Keratinocyte (primary cell): ENCODE results near the gene ZBTB26. TPM values are rescaled to one million over a fixed set of nuclear protein-coding genes. Genes with fewer than 3 reads are reported as not detected.

Source experiments
- DNase-seq: peaks from one replicate; pipeline ENCODE4 v3.0.0-alpha.2; 2011; ENCODE audit warnings: low read depth, missing footprints, low spot score
- FAIRE-seq: peaks from 2 replicates; lab custom pipeline; 2011; peaks lifted over from hg19 to GRCh38; lab: Jason Lieb, UNC
- H2AFZ ChIP-seq: 2 replicates; pipeline ENCODE4 v1.6.0; 2012; ENCODE audit warnings: low read length, control low read depth, inconsistent platforms; ENCODE audit not compliant: control insufficient read depth
- H3K27ac ChIP-seq: 2 replicates; pipeline ENCODE4 v1.5.1; 2011; ENCODE audit warnings: low read length; ENCODE audit not compliant: control insufficient read depth, insufficient read depth
- H3K27me3 ChIP-seq: 3 replicates; pipeline ENCODE4 v1.6.0; 2011; ENCODE audit warnings: low read length; ENCODE audit not compliant: control insufficient read depth, insufficient read depth; ENCODE audit errors: extremely low read depth
- H3K36me3 ChIP-seq, 2 experiments: 2 replicates in 1 of 2; 3 replicates in 1 of 2; pipeline ENCODE4 v1.5.1; 2011; ENCODE audit warnings: low read length in 2 of 2, mild to moderate bottlenecking in 1 of 2; ENCODE audit not compliant: control insufficient read depth in 2 of 2, insufficient read depth in 2 of 2; ENCODE audit errors: extremely low read depth in 1 of 2
- H3K4me1 ChIP-seq: 3 replicates; pipeline ENCODE4 v1.5.1; 2011; ENCODE audit warnings: low read length; ENCODE audit not compliant: control insufficient read depth, insufficient read depth; ENCODE audit errors: extremely low read depth
- H3K4me2 ChIP-seq: 3 replicates; pipeline ENCODE4 v1.6.0; 2011; ENCODE audit warnings: low read depth, low read length; ENCODE audit not compliant: control insufficient read depth, insufficient read depth; ENCODE audit errors: extremely low read depth
- H3K4me3 ChIP-seq, 3 experiments: fragments of 200-600 bp in 1 of 3; sonication (generic) in 1 of 3; 2 replicates in 2 of 3; 3 replicates in 1 of 3; pipeline ENCODE4 v1.5.1; 2011 to 2016; ENCODE audit warnings: low read length in 3 of 3, mild to moderate bottlenecking in 3 of 3, control low read depth in 2 of 3, inconsistent platforms in 1 of 3, low read depth in 1 of 3, mixed read lengths in 1 of 3, mixed run types in 1 of 3, moderate library complexity in 1 of 3; ENCODE audit not compliant: control insufficient read depth in 2 of 3, insufficient read depth in 2 of 3; ENCODE audit errors: extremely low read depth in 1 of 3
- H3K79me2 ChIP-seq: 2 replicates; pipeline ENCODE4 v1.6.0; 2012; ENCODE audit warnings: low read length; ENCODE audit not compliant: control insufficient read depth, insufficient read depth
- H3K9ac ChIP-seq: 3 replicates; pipeline ENCODE4 v1.6.0; 2011; ENCODE audit warnings: low read length; ENCODE audit not compliant: control insufficient read depth, insufficient read depth; ENCODE audit errors: extremely low read depth
- H3K9me1 ChIP-seq: 3 replicates; pipeline ENCODE4 v1.6.0; 2011; ENCODE audit warnings: low read length; ENCODE audit not compliant: control insufficient read depth, insufficient read depth; ENCODE audit errors: extremely low read depth
- H3K9me3 ChIP-seq: 2 replicates; pipeline ENCODE4 v1.5.1; 2012; ENCODE audit warnings: low read depth, low read length; ENCODE audit not compliant: control insufficient read depth
- H4K20me1 ChIP-seq: 3 replicates; pipeline ENCODE4 v1.6.0; 2011; ENCODE audit warnings: low read length; ENCODE audit not compliant: control insufficient read depth, insufficient read depth; ENCODE audit errors: extremely low read depth
- EZH2 ChIP-seq: IDR thresholded peaks from one replicate; pipeline ENCODE4 v1.6.1; 2012; ENCODE audit warnings: inconsistent platforms, mild to moderate bottlenecking, low read length, moderate library complexity
- dilution Hi-C: fragments of 300-500 bp; cut with MboI; formaldehyde crosslinking; loops from one replicate; pipeline ENCODE4 v1.7.0; 2020; ENCODE audit warnings: low sequenced_read_pairs; ENCODE audit not compliant: extremely low pct_ligation_motif_present
- polyA plus RNA-seq, 5 experiments: library from polyadenylated mRNA; depleted of rRNA in 3 of 5; stranded (reverse) in 3 of 5; stranded (forward) in 1 of 5; unstranded in 1 of 5; fragments of >200 nt; gene quantifications; 1 replicate in 1 of 5; 2 replicates in 3 of 5; 3 replicates in 1 of 5; pipeline versions ENCODE4 v1.2.1 to v1.2.3, GENCODE V29; 2011 to 2012; ENCODE audit warnings: missing spikeins in 2 of 5, low read depth in 1 of 5, low replicate concordance in 1 of 5
- TF ChIP-seq, protein P1 (sequence below), 3 experiments: IDR thresholded peaks in 1 of 3; conservative IDR thresholded peaks in 1 of 3; optimal IDR thresholded peaks in 1 of 3; 2 replicates in 2 of 3; 3 replicates in 1 of 3; pipeline versions ENCODE3 to v1.5.1; 2011; ENCODE audit warnings: low read length in 3 of 3, mild to moderate bottlenecking in 3 of 3, moderate library complexity in 2 of 3, control low read depth in 1 of 3, inconsistent platforms in 1 of 3; ENCODE audit not compliant: insufficient read depth in 2 of 3; ENCODE audit errors: extremely low read depth in 1 of 3

The ZBTB26 gene
- polyA plus RNA-seq, 1 donor (not counting 4 experiments of a cell fraction or from before 2014, with no cell fraction given): 4.1 TPM

DNA sequence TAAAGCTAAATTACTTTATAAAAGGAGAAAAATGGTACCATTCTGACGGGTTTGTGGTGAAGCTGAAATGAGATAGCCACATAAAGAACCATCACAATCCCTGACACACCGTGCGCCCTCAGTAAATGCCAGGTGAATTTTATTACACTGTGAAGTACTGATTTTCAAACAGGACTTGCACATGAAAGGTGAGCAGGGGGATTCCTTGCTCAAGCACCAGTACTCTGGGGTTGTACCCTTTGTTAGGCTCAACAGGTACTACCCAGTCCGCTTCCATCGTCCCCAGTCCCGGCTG is 9.1 kb upstream of the ZBTB26 start:
- dilution Hi-C loops: no loop called here
- Histone ChIP-seq H2AFZ (peak overlapping the region; percentile 95), H3K4me3 (peak overlapping the region; percentile 2 to 70 (median 59)), H3K9me1 (no peaks in the 10 kb centered on the region), H3K9me3 (no peaks in the 10 kb centered on the region), H3K4me2 (peak overlapping the region; percentile 96), H3K79me2 (peaks cover 46% of the 10 kb centered on the region), H4K20me1 (no peaks in the 10 kb centered on the region), H3K9ac (peak overlapping the region; percentile 54), H3K27ac (peak overlapping the region; percentile 69), H3K36me3 (peaks cover 0 to 2% of the 10 kb centered on the region in 2 experiments), H3K27me3 (no peaks in the 10 kb centered on the region), H3K4me1 (peaks cover 23% of the 10 kb centered on the region)
- TF ChIP-seq EZH2: no peak
- TF ChIP-seq, protein P1, sequence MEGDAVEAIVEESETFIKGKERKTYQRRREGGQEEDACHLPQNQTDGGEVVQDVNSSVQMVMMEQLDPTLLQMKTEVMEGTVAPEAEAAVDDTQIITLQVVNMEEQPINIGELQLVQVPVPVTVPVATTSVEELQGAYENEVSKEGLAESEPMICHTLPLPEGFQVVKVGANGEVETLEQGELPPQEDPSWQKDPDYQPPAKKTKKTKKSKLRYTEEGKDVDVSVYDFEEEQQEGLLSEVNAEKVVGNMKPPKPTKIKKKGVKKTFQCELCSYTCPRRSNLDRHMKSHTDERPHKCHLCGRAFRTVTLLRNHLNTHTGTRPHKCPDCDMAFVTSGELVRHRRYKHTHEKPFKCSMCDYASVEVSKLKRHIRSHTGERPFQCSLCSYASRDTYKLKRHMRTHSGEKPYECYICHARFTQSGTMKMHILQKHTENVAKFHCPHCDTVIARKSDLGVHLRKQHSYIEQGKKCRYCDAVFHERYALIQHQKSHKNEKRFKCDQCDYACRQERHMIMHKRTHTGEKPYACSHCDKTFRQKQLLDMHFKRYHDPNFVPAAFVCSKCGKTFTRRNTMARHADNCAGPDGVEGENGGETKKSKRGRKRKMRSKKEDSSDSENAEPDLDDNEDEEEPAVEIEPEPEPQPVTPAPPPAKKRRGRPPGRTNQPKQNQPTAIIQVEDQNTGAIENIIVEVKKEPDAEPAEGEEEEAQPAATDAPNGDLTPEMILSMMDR (optimal IDR thresholded peaks at IDR 0.05 in 1 of 3, IDR thresholded peaks at IDR 0.05 in 1 of 3, conservative IDR thresholded peaks at IDR 0.05 in 1 of 3; ENCODE audit: extremely low read depth in 1 of 3, insufficient read depth in 2 of 3, low read length in 3 of 3): no peak
- no peak for FAIRE-seq
- no peak for DNase-seq

DNA sequence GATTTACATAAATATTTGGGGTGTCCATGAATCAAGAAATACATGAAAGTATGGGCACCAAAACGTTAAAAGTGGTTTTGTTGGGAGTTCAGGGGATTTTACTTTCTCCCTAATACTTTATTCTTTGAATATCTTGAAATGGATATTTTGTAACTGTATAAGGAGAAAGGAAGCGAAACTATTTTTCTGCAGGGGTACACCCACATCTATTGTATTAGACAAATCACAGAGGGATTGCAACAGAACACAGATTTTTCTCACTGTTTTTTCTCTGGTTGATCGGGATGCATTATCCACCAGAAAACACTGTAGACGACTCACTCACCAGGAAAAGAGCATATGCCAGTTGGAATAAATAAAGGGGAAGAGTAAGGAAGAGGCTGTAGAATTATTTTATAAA is 8.3 kb upstream of the ZBTB26 start:
- Histone ChIP-seq H3K4me2 (no peak overlapping the region), H3K4me1 (peaks cover 20% of the 10 kb centered on the region), H3K9me1 (no peaks in the 10 kb centered on the region), H3K9me3 (no peaks in the 10 kb centered on the region), H3K36me3 (peaks cover 0 to 2% of the 10 kb centered on the region in 2 experiments), H3K27ac (peak overlapping the region; percentile 69), H4K20me1 (no peaks in the 10 kb centered on the region), H3K4me3 (no peak overlapping the region), H2AFZ (no peak overlapping the region), H3K79me2 (peaks cover 45% of the 10 kb centered on the region), H3K9ac (no peak overlapping the region), H3K27me3 (no peaks in the 10 kb centered on the region)
- TF ChIP-seq, protein P1 (optimal IDR thresholded peaks at IDR 0.05 in 1 of 3, IDR thresholded peaks at IDR 0.05 in 1 of 3, conservative IDR thresholded peaks at IDR 0.05 in 1 of 3; ENCODE audit: extremely low read depth in 1 of 3, insufficient read depth in 2 of 3, low read length in 3 of 3): no peak
- no peak for TF ChIP-seq EZH2
- FAIRE-seq (no peak), DNase-seq (no peak)
- dilution Hi-C loops: no loop called here
